NCI-H1105 (cell line): ENCODE data around the gene UGT2B15.
"Not testable (repeated sequence)": the region's sequence is repeated elsewhere in the genome, so short reads cannot be mapped to it uniquely, and the experiment has no call there.

ENCODE experiments used
- DNase-seq: peaks from one replicate; lab custom pipeline; 2025; lab: John Stamatoyannopoulos, UW

The UGT2B15 gene

DNA sequence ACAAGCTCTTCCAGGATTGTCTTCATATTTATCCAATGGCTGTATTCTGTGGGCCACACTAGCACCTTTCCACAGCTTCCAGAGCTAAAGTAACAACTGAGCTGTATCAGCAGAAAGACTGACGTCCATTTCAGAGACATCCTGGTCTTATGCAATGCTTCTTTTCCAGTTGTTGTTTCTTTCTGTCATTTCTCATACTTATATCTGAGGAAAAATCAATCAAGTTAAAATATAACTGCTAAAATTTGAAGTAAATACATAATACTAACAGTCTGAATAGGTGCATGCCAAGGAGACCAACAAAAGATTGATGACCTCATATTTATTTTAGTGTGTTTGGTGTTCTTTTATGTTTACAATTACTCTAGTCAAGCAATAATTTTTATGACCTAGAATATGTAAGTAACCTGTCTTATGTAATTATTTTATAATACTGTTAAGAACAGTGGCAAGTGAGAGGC is at the start of gene UGT2B15:
UGT2B15 (minus strand) TSS at position 174 of the 461 bp plus-strand sequence; CDS start at position 140, 34 bp downstream.
- not testable (repeated sequence) for DNase-seq

DNA sequence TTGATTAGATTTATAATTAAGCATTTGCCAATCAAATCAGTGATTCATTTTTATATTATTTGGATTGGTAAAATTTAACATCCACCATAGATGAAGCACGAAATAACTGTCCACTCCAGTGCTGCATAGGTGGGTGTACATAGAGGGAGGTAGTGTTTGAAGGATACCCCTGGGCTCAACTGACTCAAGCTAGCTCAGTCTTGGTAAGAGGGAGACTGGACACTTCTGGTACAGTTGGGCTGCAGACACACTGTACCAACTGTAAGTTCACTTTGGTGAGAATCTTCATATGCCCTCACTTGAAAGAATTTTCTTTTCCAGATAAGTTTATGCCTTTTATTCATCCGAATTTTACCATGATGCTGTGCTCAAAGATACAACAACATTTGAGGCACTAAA is 48.6 kb upstream of the UGT2B15 start:
- DNase-seq = no peak

DNA sequence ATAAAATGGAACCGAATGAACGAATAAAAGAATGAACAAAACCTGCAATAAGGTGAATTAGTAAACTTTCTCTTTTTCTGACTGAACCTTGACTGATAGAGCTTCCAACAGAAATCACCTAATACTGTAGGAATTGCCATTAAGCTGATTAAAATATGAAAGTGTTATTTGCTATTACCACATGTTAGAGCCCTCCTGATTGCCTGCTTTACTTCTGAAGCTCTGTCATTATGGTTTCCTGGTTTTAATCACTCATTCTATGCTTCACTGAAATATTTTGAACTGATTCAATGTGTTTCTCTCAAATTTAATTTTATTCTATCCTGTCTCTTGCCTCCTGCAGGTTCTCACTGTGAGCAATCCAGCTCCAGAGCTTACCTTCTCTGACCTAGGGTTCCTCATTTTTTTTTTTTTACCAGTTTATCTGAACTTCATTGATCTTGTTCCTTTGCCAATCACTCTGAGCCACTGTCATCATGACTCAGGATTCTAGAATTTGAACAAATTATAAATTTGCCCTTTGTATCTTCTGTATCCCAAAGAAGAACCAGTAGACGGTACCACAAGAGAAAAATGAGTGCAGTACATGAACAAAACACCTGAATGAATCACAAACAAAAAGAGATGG is 48.1 kb upstream of the UGT2B15 start:
- no peak for DNase-seq

DNA sequence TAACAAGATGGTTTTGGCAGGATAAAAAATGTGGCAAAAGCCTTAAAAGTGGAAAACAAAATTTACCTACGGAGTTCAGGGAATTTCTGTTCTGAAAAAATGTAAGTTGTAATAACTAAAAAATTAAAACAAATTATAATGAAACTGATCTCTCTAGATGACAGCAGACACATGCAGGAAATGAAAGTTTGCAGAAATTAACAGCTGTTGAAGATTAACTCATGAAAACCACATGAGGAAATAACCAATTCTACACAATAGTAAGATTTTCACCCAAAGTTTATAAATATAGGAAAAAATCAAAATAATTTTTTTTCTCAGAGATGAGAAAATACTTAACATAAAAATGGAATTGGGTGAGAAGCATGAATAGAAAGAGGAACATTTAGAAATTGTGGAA is 47.5 kb upstream of the UGT2B15 start:
- no peak for DNase-seq

DNA sequence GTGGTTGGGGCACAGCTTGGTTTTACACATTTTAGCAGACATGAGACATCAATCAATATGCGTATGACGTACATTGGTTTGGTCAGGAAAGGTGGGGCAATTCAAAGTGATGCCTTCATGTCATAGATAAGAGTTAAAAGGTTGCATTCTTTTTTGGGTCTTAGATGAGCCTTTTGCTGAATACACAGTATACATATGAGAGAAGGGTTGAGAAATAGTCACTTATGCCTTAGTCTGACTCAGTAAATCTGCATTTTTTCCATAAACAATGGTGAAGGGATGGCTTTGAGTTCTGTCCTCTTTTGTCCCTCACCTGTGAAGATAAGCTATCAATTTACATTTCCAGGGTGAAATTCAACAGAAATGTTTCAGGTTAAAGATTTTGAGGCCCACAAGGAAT is 43.9 kb upstream of the UGT2B15 start:
- no peak for DNase-seq

DNA sequence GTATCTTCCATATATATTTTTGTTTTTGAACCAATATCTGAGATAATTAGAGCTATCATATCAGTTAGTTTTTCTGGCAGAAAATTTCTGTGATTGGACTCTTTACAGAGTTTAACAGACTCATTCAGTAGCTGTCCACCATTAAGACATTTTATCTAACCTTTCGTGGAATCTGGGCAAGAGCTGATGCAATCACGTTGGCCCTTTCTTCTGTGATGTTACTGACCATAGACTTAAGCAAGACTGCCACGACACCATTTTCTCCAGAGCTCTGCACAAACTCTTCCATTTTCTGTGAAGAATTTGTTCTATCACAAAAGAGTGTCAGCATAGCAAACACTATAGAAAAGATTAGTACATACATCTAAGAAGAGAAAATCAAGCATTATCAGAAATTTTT is 41.8 kb upstream of the UGT2B15 start:
- no peak for DNase-seq

DNA sequence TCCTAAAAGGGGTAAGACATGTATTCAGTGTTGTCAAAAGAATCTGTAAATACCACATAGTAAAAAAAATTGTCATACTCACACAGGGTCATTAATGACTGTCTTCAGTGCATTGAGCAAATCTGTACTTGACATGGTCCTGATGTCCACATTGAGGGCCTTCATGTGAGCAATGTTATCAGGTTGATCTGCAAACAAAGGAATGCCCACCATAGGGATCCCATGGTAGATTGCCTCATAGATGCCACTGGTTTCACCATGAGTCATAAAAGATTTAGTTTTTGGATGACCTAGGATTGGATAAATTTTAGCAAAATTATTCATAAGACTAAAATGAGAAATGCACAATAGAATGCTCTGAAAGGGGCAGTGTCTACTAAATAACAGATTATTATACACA is 38.1 kb upstream of the UGT2B15 start:
- DNase-seq = no peak

DNA sequence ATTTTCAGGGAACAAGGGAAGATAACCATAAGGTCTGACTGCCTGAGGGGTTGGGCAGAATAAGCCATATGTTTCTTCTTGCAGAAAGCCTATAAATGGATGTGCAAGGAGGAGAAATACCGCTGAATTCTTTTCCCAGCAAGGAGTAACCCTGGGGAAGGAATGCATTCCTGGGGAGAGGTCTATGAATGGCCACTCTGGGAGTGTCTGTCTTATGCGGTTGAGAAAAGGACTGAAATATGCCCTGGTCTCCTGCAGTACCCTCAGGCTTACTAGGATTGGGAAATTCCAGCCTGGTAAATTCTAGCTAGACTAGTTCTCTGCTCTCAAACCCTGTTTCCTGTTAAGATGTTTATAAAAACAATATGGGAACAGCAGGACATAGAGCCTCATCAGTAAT is 32.7 kb upstream of the UGT2B15 start:
- DNase-seq = not testable (repeated sequence)

DNA sequence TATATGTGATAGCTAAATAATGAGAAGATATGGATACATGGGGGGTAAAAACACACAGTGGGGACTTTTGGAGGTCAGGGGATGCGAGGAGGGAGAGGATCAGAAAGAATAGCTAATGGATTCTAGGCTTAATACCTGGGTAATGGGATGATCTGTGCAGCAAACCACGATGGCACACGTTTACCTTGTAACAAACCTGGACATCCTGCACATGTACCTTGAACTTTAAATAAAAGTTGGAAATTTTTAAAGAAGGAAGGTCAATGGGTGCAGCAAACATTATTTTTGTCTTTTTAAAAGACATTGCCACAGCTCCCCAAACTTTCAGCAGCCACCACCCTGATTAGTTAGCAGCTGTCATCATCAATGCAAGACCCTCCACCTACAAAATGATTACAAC is 29.7 kb upstream of the UGT2B15 start:
- DNase-seq = no peak

DNA sequence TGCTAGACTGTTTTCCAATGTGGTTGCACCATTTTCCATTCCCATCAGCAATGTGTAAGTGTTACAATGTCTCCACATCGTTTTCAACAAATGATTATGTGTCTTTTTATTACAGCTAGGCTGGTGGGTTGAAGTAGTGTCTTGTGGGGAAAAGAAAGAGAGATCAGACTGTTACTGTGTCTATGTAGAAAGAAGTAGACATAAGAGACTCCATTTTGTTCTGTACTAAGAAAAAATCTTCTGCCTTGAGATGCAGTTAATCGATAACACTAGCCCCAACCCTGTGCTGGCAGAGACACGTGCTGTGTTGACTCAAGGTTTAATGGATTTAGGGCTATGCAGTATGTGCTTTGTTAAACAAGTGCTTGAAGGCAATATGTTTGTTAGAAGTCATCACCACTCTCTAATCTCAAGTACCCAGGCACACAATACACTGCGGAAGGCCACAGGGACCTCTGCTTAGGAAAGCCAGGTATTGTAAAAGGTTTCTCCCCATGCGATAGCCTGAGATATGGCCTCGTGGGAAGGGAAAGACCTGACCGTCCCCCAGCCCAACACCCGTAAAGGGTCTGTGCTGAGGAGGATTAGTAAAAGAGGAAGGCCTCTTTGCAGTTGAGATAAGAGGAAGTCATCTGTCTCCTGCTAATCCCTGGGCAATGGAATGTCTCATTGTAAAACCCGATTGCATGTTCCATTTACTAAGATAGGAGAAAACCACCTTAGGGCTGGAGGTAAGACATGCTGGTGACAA is 23.0 kb upstream of the UGT2B15 start:
- DNase-seq = no peak

DNA sequence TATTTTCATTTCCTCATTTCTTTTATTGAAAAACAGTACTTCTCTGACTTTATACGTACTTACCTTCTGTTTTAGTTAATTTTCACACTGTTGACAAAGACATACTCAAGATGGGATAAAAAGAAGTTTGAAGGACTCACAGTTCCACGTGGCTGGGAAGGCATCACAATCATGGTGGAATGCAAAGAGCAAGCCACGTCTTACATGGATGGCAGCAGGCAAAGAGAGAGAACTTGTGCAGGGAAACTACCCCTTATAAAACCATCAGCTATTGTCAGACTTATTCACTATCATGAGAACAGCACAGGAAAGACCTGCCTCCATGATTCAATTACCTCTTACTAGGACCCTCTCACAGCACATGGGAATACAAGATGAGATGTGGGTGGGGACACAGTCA is 20.7 kb upstream of the UGT2B15 start:
- no peak for DNase-seq

DNA sequence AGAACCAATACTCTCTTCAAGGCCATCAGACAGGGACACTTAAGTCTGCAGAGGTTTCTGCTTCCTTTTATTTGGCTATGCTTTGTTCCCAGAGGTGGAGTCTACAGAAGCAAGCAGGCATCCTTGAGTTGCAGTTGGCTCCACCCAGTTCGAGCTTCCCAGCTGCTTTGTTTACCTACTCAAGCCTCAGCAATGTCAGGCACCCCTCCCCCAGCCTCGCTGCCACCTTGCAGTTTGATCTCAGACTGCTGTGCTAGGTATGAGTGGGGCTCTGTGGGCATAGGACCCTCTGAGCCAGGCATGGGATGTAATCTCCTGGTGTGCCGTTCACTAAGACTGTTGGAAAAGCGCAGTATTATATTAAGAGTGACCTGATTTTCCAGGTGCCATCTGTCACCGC is 12.6 kb upstream of the UGT2B15 start:
- DNase-seq = no peak

DNA sequence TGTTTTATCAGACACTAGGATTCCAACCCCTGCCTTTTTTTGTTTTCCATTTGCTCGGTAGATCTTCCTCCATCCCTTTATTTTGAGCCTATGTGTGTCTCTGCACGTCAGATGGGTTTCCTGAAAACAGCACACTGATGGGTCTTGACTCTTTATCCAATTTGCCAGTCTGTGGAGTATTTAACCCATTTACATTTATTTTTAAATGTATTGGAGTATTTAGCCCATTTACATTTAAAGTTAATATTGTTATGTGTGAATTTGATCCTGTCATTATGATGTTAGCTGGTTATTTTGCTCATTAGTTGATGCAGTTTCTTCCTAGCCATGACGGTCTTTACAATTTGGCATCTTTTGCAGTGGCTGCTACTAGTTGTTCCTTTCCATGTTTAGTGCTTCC is 10.8 kb upstream of the UGT2B15 start:
- DNase-seq = not testable (repeated sequence)

DNA sequence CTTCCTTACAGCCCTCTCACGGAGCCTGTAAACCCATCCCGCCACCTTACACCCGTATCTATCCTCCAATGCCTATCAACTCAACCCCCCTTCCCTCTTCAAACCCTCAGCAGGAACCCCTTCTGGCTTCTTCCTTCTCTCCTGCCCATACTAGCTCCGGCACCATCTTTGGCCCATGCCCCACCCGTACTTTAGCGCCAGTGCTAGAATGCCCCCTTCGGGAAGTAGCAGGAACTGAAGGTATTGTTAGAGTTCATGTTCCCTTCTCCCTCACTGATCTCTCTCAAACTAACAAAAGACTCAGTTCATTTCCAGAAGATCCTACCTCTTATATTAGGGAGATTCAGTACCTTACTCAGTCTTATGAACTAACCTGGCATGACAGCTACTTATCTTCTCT is 2.7 kb upstream of the UGT2B15 start:
- DNase-seq = no peak

DNA sequence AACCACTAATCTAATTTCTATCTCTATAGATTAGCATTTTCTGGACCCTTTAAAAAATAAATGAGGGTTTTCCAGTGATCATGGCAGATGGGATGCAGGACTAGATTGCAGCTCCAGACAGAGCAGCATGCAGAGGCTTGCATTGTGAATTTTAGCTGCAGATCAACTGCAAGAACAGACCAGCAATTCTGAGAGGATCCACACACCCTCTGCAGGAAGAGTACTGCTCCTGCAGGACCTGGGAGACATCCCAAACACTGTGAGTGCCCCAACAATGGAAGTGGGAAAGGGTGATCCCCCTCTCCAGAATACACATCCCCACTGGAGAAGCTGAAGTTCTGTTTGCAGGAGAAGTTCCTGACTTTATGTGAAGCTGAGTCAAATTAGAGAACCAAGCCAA is 765 bp upstream of the UGT2B15 start:
- not testable (repeated sequence) for DNase-seq

DNA sequence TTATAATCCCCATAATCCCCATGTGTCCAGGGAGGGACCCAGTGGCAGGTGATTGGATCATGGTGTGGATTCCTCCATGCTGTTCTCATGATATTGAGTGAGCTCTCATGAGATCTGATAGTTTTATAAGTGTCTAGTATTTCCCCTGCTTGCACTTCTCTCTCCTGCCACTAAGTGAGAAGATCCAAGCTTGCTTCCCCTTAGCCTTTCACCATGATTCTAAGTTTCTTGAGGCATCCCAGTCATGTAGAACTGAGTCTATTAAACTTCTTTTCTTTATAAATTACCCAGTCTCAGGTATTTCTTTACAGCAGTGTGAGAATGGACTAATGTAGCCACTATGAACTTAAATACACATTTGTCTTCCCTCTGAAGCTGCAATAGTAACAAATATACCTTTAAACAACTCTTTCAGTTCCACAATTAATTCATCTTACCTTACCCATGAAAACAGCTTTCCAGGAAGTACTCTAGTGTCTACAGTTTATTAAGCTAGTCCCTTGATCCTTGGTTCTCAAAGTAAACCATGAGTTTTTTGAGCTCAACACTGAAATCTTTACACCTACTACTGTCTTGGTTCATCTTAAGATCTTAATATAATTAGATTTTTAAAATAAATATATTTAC is 1.8 kb downstream of the UGT2B15 start:
- DNase-seq = not testable (repeated sequence)

DNA sequence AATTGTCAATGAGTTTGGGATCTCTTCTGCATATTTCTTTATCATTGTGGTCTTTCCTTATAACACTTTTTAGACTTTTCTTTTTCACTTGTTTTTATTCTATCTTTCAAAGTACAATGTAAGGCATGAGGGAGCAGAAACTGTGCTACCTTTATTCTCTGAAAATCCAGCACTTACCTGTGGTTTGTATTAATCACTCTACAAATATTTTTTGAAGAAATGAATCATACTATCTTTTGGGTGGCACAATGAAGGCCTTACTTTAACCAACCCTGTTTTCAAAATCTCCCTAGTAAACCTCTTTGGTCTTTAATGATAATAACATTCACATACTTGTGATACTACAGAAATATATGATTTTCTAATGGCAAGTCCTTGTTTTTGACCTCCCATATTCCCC is 2.9 kb downstream of the UGT2B15 start:
- not testable (repeated sequence) for DNase-seq

DNA sequence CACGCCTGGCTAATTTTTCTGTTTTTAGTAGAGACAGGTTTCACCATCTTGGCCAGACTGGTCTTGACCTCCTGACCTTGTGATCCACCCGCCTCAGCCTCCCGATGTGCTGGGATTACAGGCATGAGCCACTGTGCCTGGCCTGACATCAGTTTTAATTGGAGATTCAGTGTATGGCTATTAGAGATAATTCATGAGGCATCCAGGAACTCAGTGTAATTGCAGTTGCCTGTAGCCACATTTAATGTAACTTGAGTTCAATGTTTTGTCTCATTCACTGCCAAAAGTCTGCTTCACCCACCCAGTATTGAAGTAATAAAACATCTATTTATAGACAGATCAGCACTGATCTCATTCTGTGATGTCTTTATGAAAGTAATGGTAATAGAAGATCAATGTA is 5.7 kb downstream of the UGT2B15 start:
- not testable (repeated sequence) for DNase-seq

DNA sequence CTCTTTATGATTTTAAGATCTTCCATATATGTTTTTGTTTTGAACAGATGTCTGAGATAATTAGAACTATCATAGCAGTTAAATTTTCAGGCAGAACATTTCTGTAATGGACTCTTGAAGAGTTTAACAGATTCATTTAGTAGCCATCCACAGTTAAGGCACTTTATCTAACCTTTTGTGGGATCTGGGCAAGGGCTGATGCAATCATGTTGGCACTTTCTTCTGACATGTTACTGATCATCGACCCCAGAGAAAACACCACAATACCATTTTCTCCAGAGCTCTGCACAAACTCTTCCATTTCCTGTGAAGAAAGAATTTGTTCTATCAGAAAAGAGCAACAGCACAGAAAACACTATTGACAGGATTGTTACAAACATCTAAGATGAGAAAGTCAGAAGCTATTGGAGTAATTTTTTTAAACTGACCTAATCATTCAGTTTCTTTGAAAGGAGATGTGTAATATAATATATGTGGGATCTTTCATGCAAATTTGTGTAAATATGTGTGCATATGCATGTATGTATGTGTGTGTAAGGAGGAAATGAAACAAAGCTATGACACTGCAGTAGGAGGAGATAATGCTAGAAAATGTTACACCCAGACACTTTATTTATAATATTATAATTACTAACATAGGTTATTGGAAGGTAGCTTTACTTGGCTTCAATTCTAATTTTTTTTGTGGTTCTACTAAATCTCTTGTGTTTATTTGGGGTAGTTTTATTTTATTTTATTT is 7.4 kb downstream of the UGT2B15 start:
- DNase-seq = not testable (repeated sequence)

DNA sequence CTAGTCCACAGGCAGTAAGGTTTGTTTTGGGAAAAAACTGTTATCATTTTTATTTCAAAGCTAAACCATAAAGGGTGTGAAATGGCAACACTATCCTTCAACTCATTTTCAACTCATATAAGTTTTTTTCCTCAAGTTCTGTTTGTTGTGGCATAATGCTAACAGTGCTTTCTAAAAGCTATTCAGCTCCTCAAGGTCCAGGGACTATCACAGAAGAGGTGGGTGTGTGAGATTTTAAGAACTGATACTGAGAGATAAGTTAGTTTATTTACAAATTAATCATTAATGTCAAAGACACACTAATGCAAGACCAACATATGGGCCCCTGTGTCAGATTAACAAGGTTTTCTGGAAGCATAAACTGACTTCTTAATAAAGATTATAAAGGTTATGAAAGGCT is 11.8 kb downstream of the UGT2B15 start:
- no peak for DNase-seq

DNA sequence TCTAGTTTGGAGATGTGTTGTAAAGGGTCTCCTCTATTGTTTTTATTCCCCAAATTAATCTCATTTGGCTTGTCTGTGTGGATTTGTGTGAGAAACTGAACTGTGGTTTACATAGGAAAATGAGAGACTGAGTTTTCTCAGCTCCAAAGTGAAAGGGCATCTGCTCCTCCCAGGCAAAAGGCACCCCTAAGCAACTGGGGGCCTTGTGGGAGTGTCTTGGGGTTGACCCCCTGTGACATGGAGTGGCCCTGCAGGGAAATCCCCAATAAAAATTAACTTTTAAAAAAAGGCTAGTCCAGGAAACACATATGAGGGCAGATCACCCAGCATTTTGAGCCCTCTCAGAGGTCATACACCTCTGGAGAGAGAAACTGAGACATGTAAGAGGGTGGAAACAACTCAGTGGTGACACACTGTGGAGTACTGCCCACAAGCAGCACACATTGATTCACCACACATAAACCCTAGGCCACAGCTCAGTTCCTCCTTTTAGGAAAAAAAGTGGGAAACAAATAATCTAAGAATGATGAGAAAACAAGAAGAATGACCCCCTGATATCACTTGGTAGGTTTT is 13.3 kb downstream of the UGT2B15 start:
- DNase-seq = not testable (repeated sequence)

DNA sequence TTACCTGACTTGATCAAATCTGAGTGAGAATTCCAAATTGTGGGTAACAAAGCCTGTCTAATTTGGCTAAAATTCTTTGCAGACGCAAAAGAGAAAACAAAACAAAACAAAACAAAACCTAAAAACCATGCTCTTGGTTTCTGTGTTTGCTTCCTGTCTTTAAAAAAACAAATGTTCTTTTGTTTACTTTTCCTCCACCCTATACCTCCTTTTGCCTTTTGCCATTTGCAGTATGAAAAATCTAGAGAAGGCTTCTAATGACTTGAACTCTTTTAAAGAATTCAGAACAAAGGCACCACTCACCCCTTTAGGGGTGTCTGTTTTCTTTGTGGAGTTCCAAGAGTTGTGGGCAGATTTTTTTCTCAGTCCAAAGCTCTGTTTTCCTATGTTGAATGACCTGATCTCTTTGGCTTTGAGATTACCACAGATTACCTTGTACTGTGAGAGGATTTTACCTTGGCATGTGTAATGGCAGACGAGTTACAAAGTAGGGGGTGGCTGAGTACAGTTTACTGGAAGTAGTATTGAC is 13.9 kb downstream of the UGT2B15 start:
- DNase-seq = not testable (repeated sequence)
